HG03025 (cell line): ENCODE results near the gene FAM149B1.
"Not testable (repeated sequence)": the region's sequence is repeated elsewhere in the genome, so short reads cannot be mapped to it uniquely, and the experiment has no call there.

Experiments used
- ATAC-seq: cut with Tn5 transposase; IDR thresholded peaks from one replicate; pipeline ENCODE4 v1.9.1; 2021; ENCODE audit warnings: mild to moderate bottlenecking, moderate library complexity; ENCODE audit not compliant: unreplicated experiment, low FRiP score

Gene FAM149B1

GRCh38 chr10:73228247-73228646 lies 60.3 kb downstream of the FAM149B1 start:
- no peak for ATAC-seq

GRCh38 chr10:73229567-73229966 lies 61.6 kb downstream of the FAM149B1 start:
- no peak for ATAC-seq

- no peak for ATAC-seq
Measured at GRCh38 chr10:73232887-73233286, 65.0 kb downstream of the FAM149B1 start.

GRCh38 chr10:73233883-73234282 lies 66.0 kb downstream of the FAM149B1 start:
- ATAC-seq, result no peak

GRCh38 chr10:73234695-73235094 lies 66.8 kb downstream of the FAM149B1 start:
- ATAC-seq, result no peak

GRCh38 chr10:73238990-73239566 lies 71.2 kb downstream of the FAM149B1 start:
- ATAC-seq, result no peak

GRCh38 chr10:73239908-73240307 lies 72.0 kb downstream of the FAM149B1 start:
- ATAC-seq, result no peak

GRCh38 chr10:73244866-73245477 lies 77.1 kb downstream of the FAM149B1 start:
- ATAC-seq, result no peak

GRCh38 chr10:73246322-73246645 lies 78.4 kb downstream of the FAM149B1 start:
- no peak for ATAC-seq

GRCh38 chr10:73246646-73247508 lies 79.0 kb downstream of the FAM149B1 start, which contains the start of gene DNAJC9:
Gene DNAJC9 (minus strand): TSS chr10:73247255. CDS start chr10:73247189, 66 bp downstream.
- peak; percentile 76 for ATAC-seq

GRCh38 chr10:73247509-73248258 lies 79.8 kb downstream of the FAM149B1 start:
- no peak for ATAC-seq

GRCh38 chr10:73248259-73248724 lies 80.4 kb downstream of the FAM149B1 start:
- ATAC-seq, result no peak

- no peak for ATAC-seq
Measured at GRCh38 chr10:73251683-73252444, 83.9 kb downstream of the FAM149B1 start.

GRCh38 chr10:73252445-73253224 lies 84.7 kb downstream of the FAM149B1 start, which contains the start of gene MRPS16:
Gene MRPS16 (minus strand): TSS chr10:73252644. CDS start chr10:73252482, 162 bp downstream.
- peak; percentile 75 for ATAC-seq

GRCh38 chr10:73253225-73253555 lies 85.3 kb downstream of the FAM149B1 start:
- ATAC-seq, result no peak

GRCh38 chr10:73258612-73259011 lies 90.7 kb downstream of the FAM149B1 start:
- ATAC-seq, result not testable (repeated sequence)

GRCh38 chr10:73261362-73261995 lies 93.6 kb downstream of the FAM149B1 start:
- no peak for ATAC-seq

GRCh38 chr10:73262105-73262730 lies 94.3 kb downstream of the FAM149B1 start:
- ATAC-seq, result no peak
